ENCODE data around the gene SNX11. TPM values are rescaled to one million over a fixed set of nuclear protein-coding genes. Genes with fewer than 3 reads are reported as not detected.
A peak's percentile ranks its signal among the peaks of the same experiment; 100 is the strongest.

Gene SNX11
- total and polyA plus RNA-seq, 2 donors (not counting 3 experiments of a cell fraction or from before 2014, with no cell fraction given), result 23.4 to 26.2 TPM

GRCh38 chr17:48102043-48102750 is 5.4 kb upstream of the SNX11 start:
- Histone ChIP-seq H3K27ac (ENCODE audit: insufficient read depth, low read depth, low read length) (no peak overlapping the region), H3K9me3 (replicated peaks; ENCODE audit: control insufficient read depth, insufficient read depth, low read length) (no peaks in the 10 kb centered on the region), H3K27me3 (ENCODE audit: control insufficient read depth in 2 of 2, insufficient read depth in 2 of 2, low read length in 2 of 2) (no peaks in the 10 kb centered on the region), H3K4me2 (ENCODE audit: insufficient read depth, low read length) (peak overlapping the region; percentile 37), H3K9me1 (replicated peaks; ENCODE audit: control insufficient read depth, extremely low read depth, insufficient read depth, low read length) (no peaks in the 10 kb centered on the region), H3K4me3 (replicated peaks in 1 of 3; ENCODE audit: insufficient read depth in 1 of 3, low read depth in 1 of 3, low read length in 3 of 3) (peak overlapping the region in 1 of 3 experiments; percentile 91), H3K79me2 (ENCODE audit: control insufficient read depth, insufficient read depth, low read length) (peaks cover 37% of the 10 kb centered on the region), H3K4me1 (ENCODE audit: control insufficient read depth, extremely low read depth, insufficient read depth, low read length) (peaks cover 11% of the 10 kb centered on the region), H4K20me1 (replicated peaks; ENCODE audit: control insufficient read depth, extremely low read depth, insufficient read depth, low read length) (peaks cover 3% of the 10 kb centered on the region), H3K9ac (replicated peaks; ENCODE audit: extremely low read depth, insufficient read depth, low read length) (no peak overlapping the region), H3K36me3 (ENCODE audit: control insufficient read depth in 2 of 2, extremely low read depth in 1 of 2, insufficient read depth in 2 of 2, low read length in 2 of 2) (no peaks in the 10 kb centered on the region), H2AFZ (ENCODE audit: low read depth, low read length) (no peak overlapping the region)
- no peak for TF ChIP-seq GATA2 (IDR thresholded peaks at IDR 0.05; ENCODE audit: insufficient read depth, insufficient read length, low read depth, low read length)
- no peak for TF ChIP-seq CTCF (IDR thresholded peaks at IDR 0.05; ENCODE audit: extremely low read depth in 1 of 2, insufficient read depth in 1 of 2, low read depth in 1 of 2, low read length in 2 of 2)
- TF ChIP-seq POLR2A (IDR thresholded peaks at IDR 0.05; ENCODE audit: low read depth, low read length), result no peak
- no peak for TF ChIP-seq MYC (IDR thresholded peaks at IDR 0.05; ENCODE audit: low read depth, low read length)
- TF ChIP-seq MAX (IDR thresholded peaks at IDR 0.05; ENCODE audit: insufficient read depth, insufficient read length), result no peak
- TF ChIP-seq EZH2 (IDR thresholded peaks at IDR 0.05; ENCODE audit: borderline replicate concordance, low read depth, low read length, severe bottlenecking), result no peak
- TF ChIP-seq POLR2AphosphoS5 (IDR thresholded peaks at IDR 0.05; ENCODE audit: insufficient read depth, low read depth, low read length), result no peak
- no peak for TF ChIP-seq FOS (IDR thresholded peaks at IDR 0.05; ENCODE audit: borderline replicate concordance, insufficient read depth, low read length)
- no peak for TF ChIP-seq JUN (IDR thresholded peaks at IDR 0.05; ENCODE audit: borderline replicate concordance, insufficient read depth, insufficient read length, low read depth)
- FAIRE-seq, result no peak
- no peak for DNase-seq (ENCODE audit: low read depth, low spot score)
- ChIA-PET POLR2A (interaction anchor here (1.7 kb wide), 1 partner anchor 54 kb away, joined by 9 read pairs; the partner anchor contains the start of gene NFE2L1), CTCF (interaction anchor here (1.0 to 2.2 kb wide), 2 partner anchors 22 to 29 kb away, joined by 4 to 13 read pairs; no protein-coding TSS in a partner anchor)
- intact Hi-C loops (cut with micrococcal nuclease) (loop anchor here (5.0 kb wide), 1 partner anchor 140 kb away; no protein-coding TSS in a partner anchor), dilution Hi-C loops (cut with MboI; ENCODE audit: extremely low pct_ligation_motif_present, low sequenced_read_pairs) (no loop called here)
- BruUV-seq (replicated peaks), result no TSS peak

Data from endothelial cell of umbilical vein (primary cell).